Measurements from ENCODE around the gene NDUFAF8. TPM values are rescaled to one million over a fixed set of nuclear protein-coding genes. Genes with fewer than 3 reads are reported as not detected.

Gene NDUFAF8
- total RNA-seq, 2 donors from 2014 or later: 23.2 to 29.9 TPM

GRCh38 chr17:81279278-81280275 is 40.5 kb downstream of the NDUFAF8 start:
- intact Hi-C loops (cut with DNase I, micrococcal nuclease): no loop called here
- DNase-seq (no peak), ATAC-seq (no peak)

DNA sequence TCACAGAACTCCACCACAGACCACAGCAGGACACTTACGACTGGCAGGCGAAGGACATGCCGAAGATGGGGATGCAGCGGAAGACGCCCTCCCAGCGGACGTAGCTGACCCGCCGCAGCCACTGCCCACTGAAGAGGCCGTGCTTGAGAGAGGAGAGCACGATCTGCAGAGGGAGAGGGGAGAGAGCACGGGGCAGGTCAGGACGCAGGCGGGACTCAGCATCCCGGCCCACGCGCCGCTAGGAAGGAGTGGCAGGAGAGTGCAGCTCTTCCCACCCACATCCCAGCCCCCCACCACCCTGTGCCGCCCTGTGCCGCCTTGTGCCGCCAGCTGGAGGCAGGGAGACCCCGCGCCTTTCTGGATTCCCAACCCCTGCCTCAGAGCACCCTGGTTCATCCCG is 41.5 kb downstream of the NDUFAF8 start:
- ATAC-seq (no peak), DNase-seq (no peak)
- intact Hi-C loops (cut with DNase I, micrococcal nuclease): no loop called here

- intact Hi-C loops (cut with DNase I, micrococcal nuclease): no loop called here
- ATAC-seq (no peak), DNase-seq (no peak)
Observed at GRCh38 chr17:81282141-81282540, 43.0 kb downstream of the NDUFAF8 start.

DNA sequence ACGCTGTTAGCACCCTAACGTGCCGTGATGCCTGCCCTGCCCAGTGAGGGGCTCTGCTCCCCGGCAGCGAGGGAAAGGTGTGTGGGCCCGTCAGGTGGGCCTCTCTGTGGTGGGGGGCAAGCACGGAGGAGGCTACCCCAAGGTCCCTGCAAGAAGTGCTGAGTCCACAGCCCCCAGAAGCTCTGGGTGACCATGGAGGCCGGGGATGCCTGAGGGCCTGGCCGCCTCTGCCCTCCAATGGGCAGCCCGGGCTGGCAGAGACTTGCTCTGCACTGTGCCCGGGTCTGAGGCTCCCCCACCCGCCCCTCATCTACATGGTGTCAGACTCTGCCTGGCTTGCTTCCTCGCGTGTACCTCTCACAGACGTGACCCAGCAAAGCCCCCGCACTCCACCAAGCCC is 43.8 kb downstream of the NDUFAF8 start:
- ATAC-seq: no peak
- intact Hi-C loops (cut with DNase I, micrococcal nuclease): no loop called here

DNA sequence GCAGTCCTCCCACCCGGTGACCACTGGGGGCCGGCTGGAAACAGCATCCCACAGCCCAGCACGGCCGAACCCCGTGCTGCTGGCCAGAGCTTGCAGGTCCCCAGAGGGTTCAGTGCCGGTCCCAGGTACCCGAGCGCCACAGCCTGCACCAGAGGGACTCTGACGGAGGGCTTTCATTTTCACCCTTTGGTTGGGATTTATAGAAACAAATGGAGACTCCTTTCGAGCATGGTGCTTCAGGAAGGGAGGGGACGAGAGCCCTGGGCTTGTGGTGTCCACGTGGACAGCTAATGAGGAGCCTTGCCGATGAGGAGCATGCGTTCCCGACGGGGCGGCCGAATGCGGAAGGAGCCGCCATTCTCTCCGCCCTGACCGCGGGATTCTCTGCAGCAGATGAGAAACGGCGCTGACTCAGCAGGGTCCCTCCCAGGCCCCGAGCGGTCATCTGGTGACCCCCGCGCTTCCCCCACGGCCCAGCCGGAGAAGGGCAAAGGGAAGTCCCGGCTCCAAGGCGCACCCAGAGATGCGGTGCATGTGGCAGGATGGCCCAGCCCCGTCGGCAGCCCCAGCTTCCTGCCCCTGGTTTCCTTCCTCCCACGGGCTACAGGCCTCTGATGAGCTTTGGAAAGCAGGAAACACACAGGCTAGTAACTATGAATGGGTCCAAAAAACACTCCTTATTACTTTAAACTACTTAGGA is 46.2 kb downstream of the NDUFAF8 start:
- DNase-seq: peak; percentile 62 to 69
- intact Hi-C loops (cut with DNase I, micrococcal nuclease): no loop called here
- peak; percentile 35 for ATAC-seq

More for the DNA sequence above, 43.8 kb downstream of the NDUFAF8 start:
- no peak for DNase-seq

- DNase-seq (no peak), ATAC-seq (no peak)
- intact Hi-C loops (cut with DNase I, micrococcal nuclease): no loop called here
Observed at GRCh38 chr17:81285894-81286293, 46.8 kb downstream of the NDUFAF8 start.

DNA sequence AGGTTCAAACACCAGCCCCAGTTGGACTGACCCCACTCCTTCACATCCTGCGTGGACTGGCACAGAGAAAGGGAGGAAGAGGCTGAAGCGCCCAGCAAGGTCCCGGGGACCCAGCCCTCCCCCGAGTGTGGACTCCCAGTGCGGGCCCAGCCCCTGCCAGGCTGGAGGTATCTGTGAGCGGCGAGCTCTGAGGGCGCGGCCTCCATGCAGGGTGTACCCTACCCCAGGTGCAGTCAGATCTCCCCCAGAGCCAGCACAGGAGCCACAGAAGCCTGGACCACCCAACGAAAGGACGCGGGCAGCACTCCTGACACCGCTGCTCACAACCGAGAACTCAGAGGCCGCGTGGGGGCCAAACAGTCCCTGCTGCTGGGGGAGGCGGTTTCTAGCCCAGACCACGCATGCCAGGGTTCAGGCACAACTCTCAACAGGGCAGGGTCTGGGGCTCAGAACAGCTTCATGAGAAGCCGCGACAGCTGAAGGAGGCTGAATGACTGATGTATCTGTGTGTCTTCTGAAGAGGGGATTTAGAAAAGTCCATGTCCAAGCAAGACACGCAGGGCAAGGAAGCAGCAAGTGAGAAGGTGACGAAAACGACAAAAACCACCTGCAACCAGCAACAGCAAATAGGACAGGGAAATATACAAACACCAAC is 47.5 kb downstream of the NDUFAF8 start:
- no peak for DNase-seq
- intact Hi-C loops (cut with DNase I, micrococcal nuclease): no loop called here
- no peak for ATAC-seq

DNA sequence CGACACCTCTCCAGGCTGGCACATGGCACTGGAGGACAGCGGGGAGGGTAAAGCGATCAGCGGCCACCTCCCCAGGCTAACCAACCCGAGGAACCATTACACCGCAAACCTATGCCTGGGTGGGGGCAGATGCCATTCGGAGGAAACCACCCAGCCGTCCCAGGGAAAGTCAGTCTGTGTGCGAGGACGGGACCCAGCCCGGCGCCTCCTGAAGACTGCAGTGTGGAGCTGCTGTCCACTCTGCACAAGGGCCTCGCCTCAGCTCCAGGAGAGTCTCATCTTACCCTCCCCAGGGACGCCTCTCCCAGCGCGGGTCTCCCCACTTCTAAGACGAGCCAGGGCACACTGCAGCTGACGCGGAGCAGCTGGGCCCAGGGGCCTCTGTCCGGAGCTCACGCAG is 48.0 kb downstream of the NDUFAF8 start:
- intact Hi-C loops (cut with DNase I, micrococcal nuclease): no loop called here
- DNase-seq (no peak), ATAC-seq (no peak)

GRCh38 chr17:81287741-81288430 is 48.8 kb downstream of the NDUFAF8 start:
- intact Hi-C loops (cut with DNase I, micrococcal nuclease): no loop called here
- no peak for ATAC-seq
- DNase-seq: no peak

- intact Hi-C loops (cut with DNase I, micrococcal nuclease): no loop called here
- no peak for DNase-seq
Observed at GRCh38 chr17:81288715-81289114, 49.6 kb downstream of the NDUFAF8 start.

GRCh38 chr17:81289627-81290026 is 50.5 kb downstream of the NDUFAF8 start:
- ATAC-seq: no peak
- intact Hi-C loops (cut with DNase I, micrococcal nuclease): no loop called here

More at GRCh38 chr17:81288715-81289114, 49.6 kb downstream of the NDUFAF8 start:
- no peak for ATAC-seq

GRCh38 chr17:81290230-81290629 is 51.1 kb downstream of the NDUFAF8 start:
- intact Hi-C loops (cut with DNase I, micrococcal nuclease): no loop called here
- ATAC-seq: no peak
- DNase-seq: no peak

More at GRCh38 chr17:81289627-81290026, 50.5 kb downstream of the NDUFAF8 start:
- DNase-seq: no peak

Other genes starting within 250 kb of the NDUFAF8 start
- 10 to 100 TPM; 37.2 to 39.5 TPM for gene CHMP6, start 247.5 kb upstream of the NDUFAF8 start, total RNA-seq
- 10 to 100 TPM; 20.8 to 22.7 TPM for gene BAIAP2, start 204.2 kb upstream of the NDUFAF8 start, total RNA-seq
- gene PVALEF, start 73.8 kb upstream of the NDUFAF8 start, total RNA-seq: not detected
- 10 to 100 TPM in 1 of 2 donors, 1 to 10 TPM in 1; 3.4 to 37.0 TPM for gene AATK, start 73.1 kb upstream of the NDUFAF8 start, total RNA-seq
- gene CEP131, start 16.4 kb upstream of the NDUFAF8 start, total RNA-seq: 1 to 10 TPM; 4.7 to 9.5 TPM
- 10 to 100 TPM; 34.3 to 34.6 TPM for gene TEPSIN, start 263 bp upstream of the NDUFAF8 start, total RNA-seq
- gene SLC38A10, start 56.0 kb downstream of the NDUFAF8 start, total RNA-seq: 10 to 100 TPM; 84.7 to 86.7 TPM
- gene BAHCC1, start 156.1 kb downstream of the NDUFAF8 start, total RNA-seq: 10 to 100 TPM; 12.2 to 14.2 TPM